SJCRH30 (cell line): ENCODE data around the gene TRPM8. TPM values are rescaled to one million over a fixed set of nuclear protein-coding genes. Genes with fewer than 3 reads are reported as not detected.

ENCODE experiments used
- DNase-seq, 2 experiments: peaks; one replicate each; pipeline ENCODE4 v3.0.0-alpha.2; 2015 to 2020
- H3K27ac ChIP-seq: fragments of 250-450 bp; sonication (Bioruptor Pico); 2 replicates; pipeline ENCODE4 v1.5.1; 2020; ENCODE audit warnings: mild to moderate bottlenecking, moderate library complexity
- H3K27me3 ChIP-seq: fragments of 250-450 bp; sonication (Bioruptor Pico); 2 replicates; pipeline ENCODE4 v1.5.1; 2020; ENCODE audit warnings: mild to moderate bottlenecking, moderate library complexity
- H3K36me3 ChIP-seq: fragments of 250-450 bp; sonication (Bioruptor Pico); 2 replicates; pipeline ENCODE4 v1.5.1; 2020; ENCODE audit warnings: mild to moderate bottlenecking, moderate library complexity
- H3K4me1 ChIP-seq: fragments of 250-450 bp; sonication (Bioruptor Pico); 2 replicates; pipeline ENCODE4 v1.5.1; 2020; ENCODE audit warnings: mild to moderate bottlenecking, moderate library complexity
- H3K4me3 ChIP-seq: fragments of 250-450 bp; sonication (Bioruptor Pico); 2 replicates; pipeline ENCODE4 v1.5.1; 2020; ENCODE audit warnings: mild to moderate bottlenecking, moderate library complexity
- H3K9me3 ChIP-seq: fragments of 250-450 bp; sonication (Bioruptor Pico); replicated peaks from 2 replicates; pipeline ENCODE4 v1.5.1; 2020; ENCODE audit warnings: mild to moderate bottlenecking, moderate library complexity
- total RNA-seq: library from RNA; depleted of rRNA; stranded (reverse); fragments of >200 nt; shearing (Covaris generic); gene quantifications from 2 replicates; pipeline ENCODE4 v1.2.3, GENCODE V29; 2014

The TRPM8 gene
- total RNA-seq, 1 experiment from 2014 or later, result 0.10 TPM

- DNase-seq, result no peak
- Histone ChIP-seq H3K36me3 (no peaks in the 10 kb centered on the region), H3K27ac (no peak overlapping the region), H3K27me3 (no peaks in the 10 kb centered on the region), H3K4me1 (0 out of 2 replicates have a peak, but pooled peaks cover 3% of the 10 kb centered on the region), H3K4me3 (no peak overlapping the region), H3K9me3 (0 out of 2 replicates have a peak, but pooled peaks cover 4% of the 10 kb centered on the region)
Observed at GRCh38 chr2:233992513-233993217, 75.5 kb downstream of the TRPM8 start.

GRCh38 chr2:233993461-233993860, 76.3 kb downstream of the TRPM8 start:
- DNase-seq, result no peak
- 0 out of 2 replicates have a peak, but pooled peaks cover 4% of the 10 kb centered on the region for H3K9me3 ChIP-seq
- no peak overlapping the region for H3K27ac ChIP-seq
- H3K36me3 ChIP-seq, result no peaks in the 10 kb centered on the region
- no peaks in the 10 kb centered on the region for H3K27me3 ChIP-seq
- H3K4me1 ChIP-seq, result 0 out of 2 replicates have a peak, but pooled peaks cover 3% of the 10 kb centered on the region
- H3K4me3 ChIP-seq, result no peak overlapping the region

- H3K27ac ChIP-seq, result no peak overlapping the region
- peaks cover 6% of the 10 kb centered on the region for H3K4me1 ChIP-seq
- H3K9me3 ChIP-seq, result 0 out of 2 replicates have a peak, but pooled peaks cover 4% of the 10 kb centered on the region
- no peaks in the 10 kb centered on the region for H3K36me3 ChIP-seq
- DNase-seq, result no peak
- no peaks in the 10 kb centered on the region for H3K27me3 ChIP-seq
- H3K4me3 ChIP-seq, result no peak overlapping the region
Observed at GRCh38 chr2:233994151-233994550, 77.0 kb downstream of the TRPM8 start.

- no peak overlapping the region for H3K4me3 ChIP-seq
- DNase-seq, result no peak
- no peaks in the 10 kb centered on the region for H3K36me3 ChIP-seq
- H3K4me1 ChIP-seq, result peaks cover 11% of the 10 kb centered on the region
- no peaks in the 10 kb centered on the region for H3K27me3 ChIP-seq
- 0 out of 2 replicates have a peak, but pooled peaks cover 4% of the 10 kb centered on the region for H3K9me3 ChIP-seq
- H3K27ac ChIP-seq, result no peak overlapping the region
Observed at GRCh38 chr2:233996000-233996399, 78.8 kb downstream of the TRPM8 start.

- H3K27ac ChIP-seq, result no peak overlapping the region
- peaks cover 11% of the 10 kb centered on the region for H3K4me1 ChIP-seq
- H3K36me3 ChIP-seq, result no peaks in the 10 kb centered on the region
- H3K4me3 ChIP-seq, result no peak overlapping the region
- H3K27me3 ChIP-seq, result no peaks in the 10 kb centered on the region
- no peak for DNase-seq
- H3K9me3 ChIP-seq, result 0 out of 2 replicates have a peak, but pooled peaks cover 4% of the 10 kb centered on the region
Observed at GRCh38 chr2:233996461-233996860, 79.3 kb downstream of the TRPM8 start.

GRCh38 chr2:233997707-233998106, 80.5 kb downstream of the TRPM8 start:
- no peaks in the 10 kb centered on the region for H3K36me3 ChIP-seq
- H3K9me3 ChIP-seq, result 0 out of 2 replicates have a peak, but pooled peaks cover 4% of the 10 kb centered on the region
- DNase-seq, result peak in 1 of 2 experiments; percentile 52

GRCh38 chr2:233999182-233999581, 82.0 kb downstream of the TRPM8 start:
- Histone ChIP-seq H3K27me3 (no peaks in the 10 kb centered on the region), H3K36me3 (no peaks in the 10 kb centered on the region), H3K9me3 (no peaks in the 10 kb centered on the region), H3K27ac (no peak overlapping the region), H3K4me1 (peaks cover 26% of the 10 kb centered on the region), H3K4me3 (no peak overlapping the region)
- peak; percentile 81 to 86 for DNase-seq

More at GRCh38 chr2:233997707-233998106, 80.5 kb downstream of the TRPM8 start:
- H3K27ac ChIP-seq, result no peak overlapping the region; the same call in 1 of the 2 replicates
- no peaks in the 10 kb centered on the region for H3K27me3 ChIP-seq
- no peak overlapping the region for H3K4me3 ChIP-seq
- peaks cover 12% of the 10 kb centered on the region for H3K4me1 ChIP-seq

GRCh38 chr2:234001380-234002160, 84.4 kb downstream of the TRPM8 start:
- DNase-seq, result no peak
- no peak overlapping the region for H3K4me3 ChIP-seq
- no peaks in the 10 kb centered on the region for H3K36me3 ChIP-seq
- H3K27ac ChIP-seq, result no peak overlapping the region
- H3K9me3 ChIP-seq, result no peaks in the 10 kb centered on the region
- peaks cover 34% of the 10 kb centered on the region for H3K4me1 ChIP-seq
- H3K27me3 ChIP-seq, result no peaks in the 10 kb centered on the region

GRCh38 chr2:234002281-234002680, 85.1 kb downstream of the TRPM8 start:
- H3K27ac ChIP-seq, result no peak overlapping the region
- H3K4me1 ChIP-seq, result peaks cover 34% of the 10 kb centered on the region
- H3K9me3 ChIP-seq, result no peaks in the 10 kb centered on the region
- DNase-seq, result no peak
- H3K4me3 ChIP-seq, result no peak overlapping the region
- no peaks in the 10 kb centered on the region for H3K36me3 ChIP-seq
- no peaks in the 10 kb centered on the region for H3K27me3 ChIP-seq

GRCh38 chr2:234003972-234004617, 86.9 kb downstream of the TRPM8 start:
- no peaks in the 10 kb centered on the region for H3K27me3 ChIP-seq
- peak; percentile 88 to 89 for DNase-seq
- no peak overlapping the region for H3K4me3 ChIP-seq
- no peaks in the 10 kb centered on the region for H3K9me3 ChIP-seq
- H3K27ac ChIP-seq, result peak overlapping the region; percentile 17; the same call in 1 of the 2 replicates
- H3K36me3 ChIP-seq, result no peaks in the 10 kb centered on the region
- H3K4me1 ChIP-seq, result peaks cover 28% of the 10 kb centered on the region

GRCh38 chr2:234005126-234005525, 88.0 kb downstream of the TRPM8 start:
- DNase-seq, result no peak
- H3K27me3 ChIP-seq, result no peaks in the 10 kb centered on the region
- H3K9me3 ChIP-seq, result no peaks in the 10 kb centered on the region; the same call in 1 of the 2 replicates
- H3K4me1 ChIP-seq, result peaks cover 23% of the 10 kb centered on the region
- no peak overlapping the region for H3K27ac ChIP-seq
- H3K36me3 ChIP-seq, result no peaks in the 10 kb centered on the region
- no peak overlapping the region for H3K4me3 ChIP-seq

- Histone ChIP-seq H3K4me1 (peaks cover 23% of the 10 kb centered on the region), H3K36me3 (no peaks in the 10 kb centered on the region), H3K27ac (no peak overlapping the region), H3K27me3 (no peaks in the 10 kb centered on the region), H3K9me3 (no peaks in the 10 kb centered on the region; the same call in 1 of the 2 replicates), H3K4me3 (no peak overlapping the region)
- DNase-seq, result no peak
Observed at GRCh38 chr2:234006501-234006900, 89.3 kb downstream of the TRPM8 start.

- no peak for DNase-seq
- Histone ChIP-seq H3K4me1 (no peaks in the 10 kb centered on the region), H3K27me3 (peaks cover 3% of the 10 kb centered on the region; the same call in 1 of the 2 replicates), H3K27ac (no peak overlapping the region), H3K9me3 (no peaks in the 10 kb centered on the region; the same call in 1 of the 2 replicates), H3K4me3 (no peak overlapping the region), H3K36me3 (no peaks in the 10 kb centered on the region)
Observed at GRCh38 chr2:234014427-234014826, 97.3 kb downstream of the TRPM8 start.

GRCh38 chr2:234015861-234016260, 98.7 kb downstream of the TRPM8 start:
- no peak for DNase-seq
- no peak overlapping the region for H3K27ac ChIP-seq
- no peaks in the 10 kb centered on the region for H3K9me3 ChIP-seq
- no peaks in the 10 kb centered on the region for H3K36me3 ChIP-seq
- no peak overlapping the region for H3K4me3 ChIP-seq
- no peaks in the 10 kb centered on the region for H3K4me1 ChIP-seq
- H3K27me3 ChIP-seq, result peaks cover 3% of the 10 kb centered on the region; the same call in 1 of the 2 replicates
